NB4 (cell line): ENCODE results near the gene NDST1.

Source experiments
- CTCF ChIP-seq: IDR thresholded peaks from one replicate; pipeline ENCODE4 v1.5.1; 2012; ENCODE audit warnings: low read depth, low read length
- POLR2A ChIP-seq: IDR thresholded peaks from 2 replicates; pipeline ENCODE4 v1.6.1; 2011; ENCODE audit warnings: mild to moderate bottlenecking; ENCODE audit not compliant: insufficient read length; ENCODE audit errors: extremely low read depth

DNA sequence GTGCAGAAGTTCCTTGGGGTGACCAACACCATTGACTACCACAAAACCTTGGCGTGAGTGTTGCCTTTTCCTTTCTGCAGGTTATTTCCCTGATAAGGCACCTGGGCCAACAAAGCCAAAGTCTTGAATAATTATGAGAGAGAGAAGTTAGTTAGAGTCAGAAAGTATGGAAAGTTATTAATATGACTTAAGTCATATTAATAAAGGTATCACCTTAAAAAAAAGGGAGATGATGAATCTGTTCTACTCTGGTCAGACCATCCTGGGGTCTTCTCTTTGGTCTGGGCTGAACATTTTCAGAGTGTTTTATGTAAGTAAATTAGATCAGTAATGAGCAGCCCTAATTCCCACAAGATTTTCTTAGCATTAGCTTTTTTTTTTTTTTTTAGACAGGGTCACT, 41.8 kb downstream of the NDST1 start:
- no peak for TF ChIP-seq CTCF
- no peak for TF ChIP-seq POLR2A
